Activated T-cell treated with anti-CD3 and anti-CD28 coated beads for 24 hours (primary cell): ENCODE results near the gene PTPN21.

ENCODE experiments used
- DNase-seq: peaks from one replicate; pipeline ENCODE4 v3.0.0-alpha.2; 2020; ENCODE audit warnings: low read depth

Gene PTPN21

GRCh38 chr14:88554457-88555286, at the start of gene PTPN21:
PTPN21 (minus strand) TSS chr14:88555007; CDS start chr14:88550417, 4,590 bp downstream.
- no peak for DNase-seq

GRCh38 chr14:88604212-88604611, 49.4 kb upstream of the PTPN21 start:
- DNase-seq, result no peak

DNA sequence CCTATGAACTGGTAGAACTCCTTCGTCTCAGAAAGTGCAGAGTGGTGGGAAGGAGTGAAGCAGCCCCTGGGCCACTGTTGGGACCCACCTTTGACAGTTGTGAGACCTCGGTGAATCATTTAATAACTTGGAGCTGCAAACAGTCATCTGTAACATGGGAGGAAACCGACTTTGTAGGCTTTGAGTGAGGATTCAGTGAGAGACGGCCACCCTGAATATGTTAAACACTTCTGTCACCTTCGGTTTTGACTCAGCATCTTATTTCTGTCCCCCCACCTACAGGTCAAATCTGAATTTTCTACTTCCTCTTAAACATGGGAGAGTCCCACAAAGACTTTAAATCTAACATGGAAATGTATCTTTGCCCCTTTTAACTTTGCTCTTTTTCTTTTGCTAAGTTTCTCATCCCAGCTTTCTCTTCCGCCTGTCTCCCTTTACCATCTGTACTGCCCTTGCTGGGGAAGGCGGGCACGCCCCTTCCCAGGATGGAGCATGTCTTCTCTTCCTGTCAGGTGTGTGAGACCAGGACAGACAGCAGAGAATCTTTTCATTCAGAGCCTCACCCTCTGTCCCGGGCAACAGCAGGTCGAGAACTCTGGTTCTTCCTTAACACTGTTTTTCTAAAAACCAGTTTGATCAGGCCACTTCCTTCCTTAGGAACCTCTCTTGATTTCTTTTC, 45.1 kb upstream of the PTPN21 start:
- peak; percentile 7 for DNase-seq

GRCh38 chr14:88599326-88599725, 44.5 kb upstream of the PTPN21 start:
- DNase-seq, result no peak

DNA sequence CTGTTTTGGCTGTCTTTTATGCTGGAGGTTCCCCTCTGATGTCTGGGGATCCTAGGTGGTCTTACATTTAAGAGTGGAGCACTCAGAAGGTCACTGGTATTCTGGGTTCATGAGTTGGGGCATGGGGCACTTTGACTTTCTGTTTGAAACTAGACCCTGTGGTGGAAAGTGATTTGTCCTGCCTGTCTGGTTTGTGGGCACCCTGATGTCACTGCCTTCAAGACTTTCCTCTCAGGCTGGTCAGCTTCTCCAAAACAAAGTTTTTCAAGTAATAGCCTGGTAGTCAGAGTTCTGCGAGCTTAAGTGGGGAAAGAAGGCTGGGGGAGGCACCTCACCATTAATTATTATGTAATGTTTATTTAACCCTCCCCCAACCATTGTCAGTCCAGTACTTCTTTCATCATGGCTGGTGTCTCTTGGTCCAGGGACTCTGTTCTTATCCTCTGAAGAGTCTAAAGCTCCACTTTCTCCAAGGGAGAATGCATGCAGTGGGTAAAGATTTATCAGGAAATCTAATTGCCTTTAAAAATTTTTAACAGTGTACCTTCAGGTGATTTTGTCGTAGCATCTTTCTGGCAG, 43.4 kb upstream of the PTPN21 start:
- DNase-seq, result no peak

DNA sequence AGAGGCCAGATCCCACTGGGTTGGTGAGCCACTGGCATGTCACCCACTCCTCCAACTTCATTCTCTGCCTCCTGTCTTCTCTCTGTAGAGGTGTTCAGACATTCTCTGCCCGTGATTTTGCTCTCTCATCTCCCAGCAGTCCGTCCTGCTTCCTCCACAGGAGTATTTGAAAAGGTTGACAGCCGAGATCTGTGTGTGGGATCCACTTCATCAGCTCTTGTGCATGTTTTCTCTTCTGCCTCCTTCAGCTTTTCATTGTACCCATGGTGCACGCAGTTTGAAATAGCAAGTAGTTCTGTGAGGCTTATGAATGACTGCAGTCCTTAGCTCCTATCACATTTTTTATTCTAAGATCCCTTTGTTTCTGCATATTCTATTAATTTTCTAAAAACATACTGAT, 42.8 kb upstream of the PTPN21 start:
- DNase-seq, result no peak

- DNase-seq, result no peak
These were observed 42.2 kb upstream of the PTPN21 start for GRCh38 chr14:88597038-88597437.

DNA sequence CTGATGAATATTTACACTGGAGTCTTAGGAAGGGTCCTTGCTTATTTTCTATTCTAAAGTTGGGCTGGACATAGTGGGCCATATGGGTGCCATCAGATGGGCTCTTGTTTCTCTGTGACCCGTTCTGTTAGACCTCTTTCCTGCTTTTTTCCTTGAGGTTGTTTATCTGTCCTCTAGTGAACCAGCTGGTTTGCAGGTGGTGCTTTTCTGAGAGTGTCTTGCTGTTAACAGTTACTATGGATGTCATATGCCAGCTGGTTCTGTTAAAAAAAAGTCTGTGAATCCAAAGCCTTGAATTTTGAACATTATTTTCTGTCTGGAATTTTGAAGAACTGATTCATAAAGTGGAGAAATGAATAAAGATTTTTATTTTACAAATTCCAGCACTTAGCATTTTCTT, 37.2 kb upstream of the PTPN21 start:
- no peak for DNase-seq

DNA sequence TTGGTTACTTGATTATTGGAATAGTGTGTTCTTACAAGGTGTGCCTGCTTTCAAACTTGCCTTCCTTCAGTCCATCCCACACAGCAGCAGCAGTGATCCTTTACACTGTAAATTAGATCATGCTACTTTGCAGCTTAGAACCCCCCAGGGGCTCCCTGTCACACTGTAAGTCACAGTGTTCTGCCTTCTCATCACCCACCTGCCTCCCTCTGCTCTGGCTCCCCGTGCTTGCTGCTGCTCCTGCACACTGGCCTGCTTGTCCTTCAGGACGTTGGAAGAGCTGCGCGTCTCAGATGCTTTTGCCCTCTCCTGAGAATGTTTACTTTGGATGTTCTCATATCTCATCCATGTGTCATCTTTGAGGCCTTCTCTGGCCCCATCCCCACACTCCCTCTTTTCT, 35.4 kb upstream of the PTPN21 start:
- no peak for DNase-seq

DNA sequence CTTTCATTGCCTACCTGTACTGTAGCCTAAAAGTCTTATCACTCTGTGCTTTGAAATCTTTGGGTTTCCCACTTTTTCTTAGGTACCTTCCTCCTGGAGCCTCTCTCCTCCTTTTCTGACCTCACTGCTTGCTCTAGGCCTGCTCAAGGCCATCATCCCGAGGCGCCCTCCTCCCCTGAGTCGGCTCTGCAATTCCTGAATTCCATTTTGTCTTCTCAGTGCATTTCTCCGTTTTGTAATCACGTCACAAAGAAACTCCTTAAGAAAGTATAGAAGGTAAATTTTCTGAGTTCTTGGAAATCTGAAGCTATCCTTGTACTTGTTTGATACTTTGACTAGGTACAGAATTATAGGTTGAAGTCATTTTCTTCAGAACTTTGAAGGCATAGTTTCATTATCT, 33.3 kb upstream of the PTPN21 start:
- no peak for DNase-seq

DNA sequence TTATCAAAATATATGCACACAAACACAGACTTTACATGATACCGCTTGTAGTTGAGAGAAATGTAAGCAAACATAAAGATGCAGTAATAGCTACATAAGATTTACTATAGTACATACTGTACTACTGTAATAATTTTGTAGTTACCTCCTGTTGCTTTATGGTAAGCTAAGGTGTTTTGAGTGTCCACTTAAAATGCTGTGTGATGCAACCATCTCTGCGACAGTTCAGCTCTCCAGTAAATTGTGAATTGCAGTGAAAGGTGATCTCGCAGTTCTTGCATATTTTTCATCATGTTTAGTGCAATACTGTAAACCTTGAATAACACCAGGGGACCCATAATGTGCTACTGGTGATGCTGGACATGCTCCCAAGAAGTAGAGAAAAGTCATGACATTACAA, 29.6 kb upstream of the PTPN21 start:
- DNase-seq, result no peak

DNA sequence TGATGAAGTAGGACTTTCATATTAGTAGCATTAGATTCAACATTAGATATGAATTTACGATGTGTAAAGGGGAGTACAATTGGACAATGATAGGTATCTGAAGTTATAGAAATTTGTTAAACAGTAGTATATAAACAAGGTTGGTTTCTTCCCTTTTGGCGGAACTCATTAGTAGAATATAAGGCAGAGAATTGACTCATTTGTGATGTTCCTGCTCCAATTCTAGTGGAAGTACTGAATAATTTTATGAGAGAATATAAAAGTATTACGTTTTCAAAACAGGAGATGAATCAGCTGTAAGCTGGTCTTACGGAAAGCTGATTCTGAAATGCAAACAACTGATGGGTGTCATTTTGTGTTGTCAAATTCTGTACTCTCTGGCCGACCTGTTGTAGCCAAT, 21.4 kb upstream of the PTPN21 start:
- DNase-seq, result no peak

DNA sequence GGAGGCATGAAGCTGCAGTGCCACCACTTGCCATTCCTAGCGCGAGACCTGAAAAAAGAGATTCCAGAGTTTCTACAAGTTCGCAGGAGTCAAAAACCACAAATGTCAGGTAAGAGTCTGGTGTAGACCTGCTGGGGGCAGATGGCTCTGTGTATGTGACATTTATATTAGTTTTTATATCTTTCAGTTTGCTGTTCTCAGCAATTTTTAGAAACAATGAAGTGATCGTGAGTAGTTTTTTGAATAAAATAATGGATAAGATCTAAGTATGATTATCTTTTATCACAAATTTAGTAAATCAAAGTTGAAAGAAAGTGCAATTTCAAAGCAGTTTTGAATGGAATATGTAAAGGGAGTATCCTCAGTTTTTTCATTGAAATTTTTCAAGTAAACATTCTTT, 17.3 kb upstream of the PTPN21 start:
- DNase-seq, result no peak

- no peak for DNase-seq
These were observed 13.4 kb upstream of the PTPN21 start for GRCh38 chr14:88568196-88568595.

DNA sequence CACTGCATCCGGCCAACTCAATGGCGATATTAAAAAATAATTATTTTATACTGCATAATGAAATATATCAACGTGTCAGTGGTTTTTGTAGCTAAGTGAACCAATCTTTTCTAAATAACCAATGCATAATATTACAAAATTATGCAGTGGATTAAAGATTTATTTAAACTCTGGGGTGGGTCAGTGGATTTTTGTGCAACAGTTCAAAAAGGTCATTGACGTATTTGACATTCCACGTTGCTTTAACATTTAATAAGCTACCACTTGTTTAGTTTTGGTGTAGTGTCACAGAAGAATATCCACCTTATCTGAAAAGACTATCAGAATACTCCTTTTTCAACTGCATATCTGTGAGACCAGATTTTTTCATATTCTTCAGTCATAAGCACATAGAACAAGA, 10.6 kb upstream of the PTPN21 start:
- DNase-seq, result no peak

DNA sequence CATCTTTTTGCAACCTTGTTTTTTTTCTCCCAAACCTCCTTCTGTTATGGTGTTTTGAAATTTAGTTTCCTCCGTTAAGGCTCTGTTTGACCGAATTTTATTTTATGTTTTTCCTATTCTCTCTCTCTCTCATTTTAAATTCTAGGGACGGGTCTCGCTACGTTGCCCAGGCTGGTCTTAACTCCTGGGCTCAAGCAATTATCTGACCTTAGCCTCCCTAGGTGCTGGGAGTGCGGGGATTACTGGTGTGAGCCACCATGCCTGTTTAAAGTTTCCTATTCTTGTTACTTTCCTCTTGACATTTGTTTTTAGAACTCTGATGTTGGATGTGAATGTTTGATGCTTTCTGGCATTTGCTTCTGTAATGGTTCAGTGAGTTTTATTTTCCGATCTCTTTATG, 9.0 kb upstream of the PTPN21 start:
- DNase-seq, result no peak

DNA sequence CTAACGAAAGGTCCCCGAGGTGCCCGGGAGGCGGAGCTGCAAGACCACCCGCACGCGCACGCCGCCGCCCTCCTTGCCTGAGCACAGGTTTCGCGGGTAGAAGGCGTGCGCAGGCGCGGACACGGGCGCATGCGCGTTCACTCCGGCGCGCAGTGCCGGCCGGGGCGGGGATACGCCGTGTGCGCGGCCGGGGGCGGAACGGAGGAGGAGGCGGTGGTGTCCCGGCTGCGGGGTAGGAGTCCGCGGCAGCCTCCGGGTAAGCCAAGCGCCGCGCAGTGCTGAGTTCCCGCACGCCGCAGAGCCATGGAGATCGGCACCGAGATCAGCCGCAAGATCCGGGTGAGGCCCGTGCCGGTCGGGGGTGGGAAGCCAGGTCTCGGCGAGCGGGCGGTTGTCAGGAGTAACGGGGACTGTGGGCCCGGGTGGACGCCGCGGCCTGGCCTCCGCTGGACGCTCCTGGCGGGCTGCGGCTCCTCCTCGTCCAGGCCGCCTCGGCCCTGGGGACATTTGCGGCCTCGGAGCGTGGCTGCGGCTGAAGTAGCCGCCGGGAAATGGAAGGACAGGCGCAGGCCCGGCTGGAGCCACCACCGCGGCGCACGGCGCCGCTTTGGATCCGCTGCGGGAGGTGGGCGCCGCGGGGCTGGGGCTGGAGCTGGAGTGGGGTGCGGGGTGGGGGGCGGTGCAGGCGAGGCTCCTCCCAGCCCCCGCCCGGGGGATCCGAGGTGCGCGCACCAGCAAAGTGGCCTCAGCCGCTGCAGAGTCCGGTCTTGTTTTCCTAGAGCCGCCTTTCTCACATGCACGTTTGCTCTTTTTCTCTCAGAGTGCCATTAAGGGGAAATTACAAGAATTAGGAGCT, 8.3 kb upstream of the PTPN21 start, which contains the start of gene ZC3H14:
Gene ZC3H14 (plus strand): TSS at position 207 of the 856 bp plus-strand sequence. CDS start 97 bp downstream, at position 304.
- peak; percentile 86 for DNase-seq

DNA sequence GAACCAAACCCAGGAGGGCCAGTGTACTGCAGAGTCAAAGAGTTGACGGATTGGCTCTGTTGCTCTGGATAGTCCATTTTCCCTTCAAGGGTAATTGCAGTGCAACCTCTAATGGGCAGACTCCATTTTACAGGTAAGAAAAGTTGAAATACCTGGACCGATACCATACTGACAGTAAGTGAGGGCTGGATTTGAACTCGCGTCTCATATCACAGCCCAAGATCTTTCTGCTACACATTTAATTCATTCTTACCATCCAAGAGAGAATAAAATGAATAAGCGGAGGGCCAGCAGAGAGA, 7.7 kb upstream of the PTPN21 start:
- DNase-seq, result no peak

DNA sequence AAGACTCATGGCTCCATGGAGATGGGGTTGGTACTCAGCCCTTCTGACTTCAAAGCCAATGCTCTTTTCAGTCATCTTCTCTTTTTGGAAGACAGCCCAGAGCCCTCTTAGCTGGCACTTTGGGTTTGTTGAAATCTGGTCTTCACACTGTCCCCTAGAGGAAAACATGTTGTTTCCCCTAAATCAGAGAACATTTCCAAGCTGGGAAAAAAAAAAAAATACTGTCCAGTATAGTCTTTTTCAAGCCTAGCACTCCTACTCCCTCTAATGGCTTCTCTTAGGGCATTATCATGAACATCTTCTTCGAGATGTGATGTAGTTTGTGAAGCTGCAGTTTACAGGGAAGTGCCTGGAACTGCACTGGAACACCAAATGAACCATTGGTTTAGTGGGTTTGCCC, 5.0 kb upstream of the PTPN21 start:
- no peak for DNase-seq

DNA sequence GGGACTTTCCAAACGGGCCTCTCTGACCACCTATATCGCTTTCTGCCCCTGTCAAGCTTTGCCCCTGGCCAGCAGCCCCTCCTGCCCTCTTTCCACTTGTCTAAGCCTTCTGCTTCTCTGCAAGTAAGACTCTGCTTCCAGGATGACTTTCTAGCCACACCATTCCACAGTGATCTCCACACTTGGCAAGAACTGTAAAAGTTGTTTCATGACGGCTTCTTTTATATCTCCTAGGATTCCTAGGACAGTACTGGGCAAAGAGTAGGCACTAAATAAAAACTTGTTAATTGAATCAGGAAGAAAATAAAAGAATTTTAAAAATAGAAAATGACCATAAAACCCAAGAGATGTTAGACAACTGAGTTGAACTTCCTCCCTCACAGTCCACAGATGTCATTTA, 1.8 kb upstream of the PTPN21 start:
- no peak for DNase-seq

DNA sequence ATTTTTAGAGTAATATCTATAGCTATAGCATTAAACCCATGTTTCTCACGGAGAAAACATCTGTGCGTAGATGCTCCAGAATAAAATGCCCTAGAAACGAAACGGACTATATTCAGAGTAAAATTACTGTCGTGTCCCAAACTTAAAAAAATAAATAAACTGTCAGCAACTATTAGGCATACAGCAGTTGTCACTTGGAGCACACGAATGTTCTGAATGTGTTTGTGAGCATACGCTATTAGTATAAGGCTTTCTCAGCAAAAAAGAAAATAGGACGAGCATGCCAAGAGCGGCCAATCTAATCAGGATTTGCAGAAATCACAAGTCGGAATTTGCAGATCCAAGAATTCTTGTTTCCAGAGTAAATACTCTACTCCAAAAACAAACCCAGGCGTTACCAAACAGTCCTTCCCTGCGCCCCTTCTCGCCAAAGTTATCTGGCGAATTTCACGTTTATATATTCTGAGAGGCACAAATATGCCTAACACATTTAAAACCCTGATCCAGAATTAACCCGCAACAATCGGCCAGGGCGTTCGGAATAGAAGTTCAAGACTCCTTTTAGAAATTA, 836 bp downstream of the PTPN21 start:
- DNase-seq, result no peak

DNA sequence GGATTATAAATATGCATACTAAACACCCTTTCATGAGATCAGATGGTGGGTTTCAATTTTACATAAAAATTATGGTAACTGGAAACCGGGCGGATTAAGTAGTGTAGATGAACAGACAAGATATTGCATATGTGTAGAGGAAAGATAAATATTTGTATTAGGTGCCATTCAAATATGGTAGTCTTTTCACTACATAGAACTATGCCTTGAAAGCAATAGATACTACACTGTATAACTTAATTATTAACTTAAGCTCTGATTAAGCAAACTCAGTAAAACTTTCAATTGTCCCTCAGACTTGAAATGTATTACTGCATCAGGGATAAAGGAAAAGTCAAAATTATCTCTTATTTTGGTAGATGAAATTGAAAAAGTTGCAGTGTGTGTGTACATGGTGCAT, 1.9 kb downstream of the PTPN21 start:
- DNase-seq, result no peak
